Fibroblast of peridontal ligament (primary cell): ENCODE data around the gene ZP2.
A peak's percentile ranks its signal among the peaks of the same experiment; 100 is the strongest.
"Not testable (repeated sequence)": the region's sequence is repeated elsewhere in the genome, so short reads cannot be mapped to it uniquely, and the experiment has no call there.

Source experiments
- DNase-seq: peaks from one replicate; pipeline ENCODE4 v3.0.0-alpha.2; 2010; ENCODE audit errors: extremely low read depth

The ZP2 gene

DNA sequence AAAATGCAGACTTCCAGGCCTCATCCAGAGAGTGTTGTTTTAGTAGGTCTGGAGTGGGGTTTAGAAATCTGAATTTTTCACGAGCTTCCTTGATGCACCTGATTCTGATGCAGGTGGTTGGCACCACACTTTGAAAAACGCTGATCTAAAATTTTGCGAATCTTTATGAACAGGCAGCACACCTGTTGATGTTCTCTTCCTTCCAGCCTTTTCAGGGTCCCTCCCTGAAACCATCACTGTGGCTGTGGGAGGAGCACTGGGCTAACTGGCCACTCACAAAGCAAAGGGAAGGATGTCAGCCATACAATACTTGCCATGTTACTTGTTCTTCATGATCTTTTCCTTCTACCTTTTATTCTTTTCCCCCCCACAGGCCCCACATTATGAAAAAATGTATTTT is 38.7 kb downstream of the ZP2 start:
- DNase-seq = no peak

DNA sequence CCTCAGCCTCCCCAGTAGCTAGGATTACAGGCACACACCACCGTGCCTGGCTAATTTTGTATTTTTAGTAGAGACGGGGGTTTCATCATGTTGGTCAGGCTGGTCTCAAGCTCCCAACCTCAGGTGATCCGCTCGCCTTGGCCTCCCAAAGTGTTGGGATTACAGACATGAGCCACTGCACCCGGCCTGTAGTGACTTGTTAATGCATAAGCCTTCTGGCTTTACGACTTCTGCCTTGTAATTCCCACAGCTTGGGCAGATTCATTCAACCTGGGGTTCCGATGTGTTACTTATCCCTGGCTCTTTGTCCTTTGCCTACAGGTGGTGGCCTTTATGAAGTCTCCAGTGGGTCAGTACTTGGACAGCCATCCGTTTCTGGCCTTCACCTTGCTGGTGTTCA is 41.3 kb downstream of the ZP2 start:
- DNase-seq = not testable (repeated sequence)

DNA sequence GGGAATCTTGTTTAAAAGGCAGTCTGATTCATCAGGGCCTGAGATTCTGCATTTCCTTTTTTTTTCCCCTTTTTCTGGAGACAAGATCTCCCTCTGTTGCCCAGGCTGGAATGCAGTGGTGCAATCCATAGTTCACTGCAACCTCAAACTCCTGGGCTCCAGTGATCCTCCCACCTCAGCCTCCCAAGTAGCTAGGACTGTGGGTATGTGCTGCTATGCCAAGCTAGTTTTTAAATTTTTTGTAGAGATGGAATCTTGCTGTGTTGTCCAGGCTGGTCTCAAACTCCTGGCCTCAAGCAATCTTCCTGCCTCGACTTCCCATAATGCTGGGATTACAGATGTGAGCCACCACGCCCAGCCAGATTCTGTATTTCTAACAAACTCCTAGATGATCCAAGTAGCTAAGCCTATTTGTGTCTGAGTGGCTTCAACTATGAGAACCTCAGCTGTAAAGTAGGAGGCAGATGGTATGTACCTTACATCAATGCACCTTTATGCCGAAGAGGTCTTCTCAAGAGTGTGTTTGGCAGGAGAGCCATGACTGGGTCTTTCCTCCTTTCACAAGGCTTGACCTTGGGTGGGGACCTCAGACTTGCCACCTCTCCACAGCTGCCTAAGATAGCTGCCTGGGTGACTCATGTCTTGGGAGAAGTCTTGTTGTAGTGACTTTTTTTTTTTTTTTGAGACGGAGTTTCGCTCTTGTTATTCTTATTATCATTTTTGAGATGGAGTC is 42.0 kb downstream of the ZP2 start:
- DNase-seq = no peak

DNA sequence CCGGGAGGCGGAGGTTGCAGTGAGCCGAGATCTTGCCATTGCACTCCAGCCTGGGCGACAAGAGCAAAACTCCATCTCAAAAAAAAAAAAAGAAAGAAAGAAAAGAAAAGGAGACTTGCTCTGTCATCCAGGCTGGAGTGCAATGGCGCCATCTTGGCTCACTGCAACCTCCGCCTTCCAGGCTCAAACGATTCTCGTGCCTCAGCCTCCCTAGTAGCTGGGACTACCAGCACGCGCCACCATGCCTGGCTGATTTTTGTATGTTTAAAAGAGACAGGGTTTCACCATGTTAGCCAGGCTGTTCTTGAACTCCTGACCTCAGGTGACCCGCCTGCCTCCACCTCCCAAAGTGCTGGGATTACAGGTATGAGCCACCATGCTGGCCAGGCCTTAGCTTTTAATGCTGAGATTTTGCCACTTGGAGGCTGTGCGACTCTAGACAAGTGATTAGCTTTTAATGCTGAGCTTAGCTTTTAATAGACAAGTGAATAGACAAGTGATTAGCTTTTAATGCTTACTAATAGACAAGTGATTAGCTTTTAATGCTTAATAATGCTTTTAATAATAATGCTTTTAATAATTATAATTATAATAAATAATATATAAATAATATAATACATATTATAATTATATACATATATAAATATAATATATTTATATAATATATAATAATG is 43.3 kb downstream of the ZP2 start:
- no peak for DNase-seq

DNA sequence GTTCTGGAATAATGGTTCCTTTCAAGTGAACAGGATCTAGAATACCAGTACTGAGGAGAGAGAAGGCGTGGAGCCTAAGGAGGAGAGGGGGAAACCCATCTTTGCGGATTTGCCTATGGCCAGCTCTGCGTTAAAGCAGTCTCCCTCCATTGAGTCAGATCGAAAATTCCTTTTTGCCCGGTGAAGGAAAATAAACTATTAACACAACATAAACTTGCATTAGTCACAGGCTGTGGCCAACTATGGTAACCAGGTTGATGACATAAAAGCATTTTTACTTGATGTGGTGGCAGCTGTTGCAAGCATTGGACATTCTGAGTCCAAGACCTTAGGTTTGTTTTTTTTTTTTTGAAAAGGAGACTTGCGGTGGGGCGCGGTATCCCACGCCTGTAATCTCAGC is 44.0 kb downstream of the ZP2 start:
- peak; percentile 76 for DNase-seq

DNA sequence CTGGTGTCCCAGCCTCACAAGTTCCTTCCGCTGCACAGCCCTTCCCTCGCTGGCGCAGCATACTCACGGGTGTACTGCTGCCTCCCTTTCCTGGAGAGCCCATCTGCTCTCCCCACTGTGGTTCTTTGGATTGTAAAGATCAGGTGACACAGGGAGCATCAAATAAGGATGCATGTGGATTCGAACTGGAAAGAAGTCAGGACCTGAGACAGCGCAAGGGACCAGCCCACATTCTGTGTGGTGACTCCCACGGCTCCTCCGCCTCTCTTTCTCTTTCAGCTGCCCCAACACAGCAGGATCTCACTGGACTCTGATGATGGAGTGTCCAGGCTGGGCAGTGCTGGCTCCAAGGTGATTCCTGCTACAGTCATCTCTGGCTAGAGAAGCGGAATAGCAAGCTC is 44.8 kb downstream of the ZP2 start:
- no peak for DNase-seq

DNA sequence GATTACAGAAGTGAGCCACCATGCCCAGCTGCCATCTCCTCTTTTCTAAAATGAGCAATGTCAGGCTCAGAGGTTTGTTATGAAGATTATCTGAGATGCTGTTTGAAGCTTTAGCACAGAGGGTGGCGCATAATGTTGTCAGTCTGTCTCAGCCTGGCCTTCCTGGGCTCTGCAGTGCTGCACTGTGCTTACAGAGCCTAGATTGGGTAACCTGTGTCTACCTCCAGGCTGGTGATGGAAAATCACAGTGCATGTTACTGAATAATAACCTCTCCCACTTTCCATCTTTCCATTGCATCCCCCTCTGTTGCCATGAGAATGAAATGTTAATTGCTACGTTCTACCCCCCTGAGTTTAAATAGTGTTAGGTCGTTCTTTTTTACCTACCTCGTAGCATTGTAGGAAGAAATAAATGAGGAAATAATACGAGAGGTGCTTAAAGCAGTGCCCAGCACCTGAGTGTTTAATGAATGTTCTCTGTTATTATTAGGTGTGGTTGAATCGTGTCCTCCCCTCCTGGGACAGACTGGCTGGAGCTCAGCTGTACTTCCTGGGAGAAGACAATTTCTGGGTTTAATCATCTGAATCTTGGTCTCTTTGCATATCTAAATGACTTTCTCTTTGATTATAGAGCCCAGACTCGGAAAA is 46.7 kb downstream of the ZP2 start:
- no peak for DNase-seq

DNA sequence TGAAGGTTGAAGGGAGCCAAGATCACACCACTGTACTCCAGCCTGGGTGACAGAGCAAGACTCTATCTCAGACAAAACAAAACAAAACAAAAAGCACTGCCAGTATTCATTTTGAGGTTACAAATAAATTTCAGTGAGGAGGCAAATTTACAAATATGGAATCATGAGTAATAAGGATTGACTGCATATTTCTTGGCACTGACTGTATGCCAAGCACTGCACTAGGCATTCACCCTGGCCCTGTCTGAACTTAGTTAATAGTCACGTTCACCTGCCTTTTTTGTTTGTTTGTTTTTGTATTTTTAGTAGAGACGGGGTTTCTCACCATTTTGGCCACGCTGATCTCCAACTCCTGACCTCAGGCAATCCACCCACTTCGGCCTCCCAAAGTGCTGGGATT is 47.8 kb downstream of the ZP2 start:
- DNase-seq = no peak

DNA sequence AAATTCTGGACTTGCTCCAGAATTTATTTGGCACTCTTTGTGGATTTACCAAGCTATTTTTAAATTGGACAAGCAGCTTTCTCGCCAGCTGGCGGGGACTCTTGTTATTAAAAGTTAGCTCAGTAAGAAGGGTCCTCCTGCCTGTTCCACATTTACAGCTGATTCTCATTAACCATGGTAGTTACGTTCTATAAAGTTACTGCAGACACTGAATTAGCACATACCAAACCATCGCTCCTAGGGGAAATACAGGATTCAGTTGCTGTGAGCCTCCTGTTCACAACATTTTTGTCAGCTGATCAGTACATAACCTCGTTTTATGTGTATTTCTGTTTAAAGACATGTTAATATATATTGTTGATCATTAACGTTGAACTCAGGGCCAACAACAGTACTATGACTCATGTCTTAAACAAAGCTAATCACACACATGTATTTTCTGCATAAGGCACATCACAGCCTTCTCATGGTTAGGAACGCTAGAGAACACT is 48.7 kb downstream of the ZP2 start:
- DNase-seq = peak; percentile 71

DNA sequence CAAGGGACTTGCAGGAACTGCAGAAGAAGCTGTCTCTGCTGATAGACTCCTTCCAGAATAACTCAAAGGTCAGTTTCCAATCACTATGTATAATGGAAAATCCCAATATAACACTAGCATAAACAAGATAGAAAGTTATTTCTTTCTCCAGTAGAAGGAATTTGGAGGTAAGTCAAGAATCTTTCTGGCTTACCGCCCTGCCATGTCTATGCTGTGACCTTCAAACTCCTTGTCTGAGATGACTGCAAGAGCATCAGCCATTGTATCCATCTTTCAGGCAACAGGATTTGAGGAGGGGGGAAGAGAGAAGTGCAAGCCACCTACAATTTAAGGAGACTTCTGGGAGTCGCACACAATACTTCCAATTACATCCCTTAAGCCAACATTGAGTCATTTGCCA is 50.2 kb downstream of the ZP2 start:
- peak; percentile 35 for DNase-seq

DNA sequence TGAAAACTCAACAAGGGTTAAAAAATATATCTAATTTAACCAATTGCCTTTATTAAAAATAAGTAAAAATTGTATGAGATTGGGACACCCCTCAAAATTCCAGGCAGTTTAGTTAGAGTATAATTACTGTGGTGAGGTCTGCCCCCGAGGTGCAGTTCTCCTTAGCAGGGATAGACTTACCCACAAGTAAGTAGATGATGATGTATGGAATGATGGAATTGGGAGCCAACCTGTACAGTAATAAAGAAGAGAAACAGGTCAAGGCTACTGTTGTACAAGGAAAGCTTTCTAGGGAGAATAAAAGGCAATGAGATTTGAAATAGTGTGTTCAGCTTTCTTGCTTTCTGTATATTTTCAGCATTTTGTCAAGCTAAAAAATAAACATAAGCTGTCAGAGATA is 51.1 kb downstream of the ZP2 start:
- no peak for DNase-seq

DNA sequence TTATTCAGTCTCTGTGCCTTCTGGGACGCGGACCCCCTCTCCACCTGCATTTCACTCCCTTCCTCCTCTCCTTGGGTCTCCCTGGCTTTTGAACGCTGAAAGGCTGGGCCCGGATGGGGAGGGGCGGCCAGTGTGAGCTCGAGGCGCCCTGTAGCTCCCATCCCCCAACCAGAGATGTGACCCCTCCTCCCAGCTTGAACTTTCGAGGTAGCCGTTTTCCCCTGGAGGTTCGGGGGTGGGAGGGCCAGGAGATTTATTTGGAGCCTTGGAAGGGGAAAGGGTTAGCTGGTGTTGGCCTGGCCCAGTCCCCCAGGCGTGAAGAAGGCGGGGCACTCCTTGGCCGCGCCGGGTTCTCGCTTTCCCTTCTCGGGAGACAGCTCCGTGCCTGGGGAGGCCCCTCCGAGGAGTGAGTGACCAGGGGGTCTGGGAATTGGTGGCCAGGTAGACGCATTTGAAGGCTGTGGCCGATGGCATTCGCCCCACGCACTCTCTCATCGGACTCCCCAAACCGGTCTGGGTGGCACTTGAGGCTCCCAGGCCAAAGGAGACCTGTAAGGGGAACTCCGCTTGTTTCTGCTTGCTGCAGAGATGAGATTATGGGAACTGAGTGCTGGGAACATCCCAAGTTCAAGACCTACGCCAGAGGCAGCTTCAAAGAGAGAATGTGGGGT is 52.0 kb downstream of the ZP2 start:
- no peak for DNase-seq

DNA sequence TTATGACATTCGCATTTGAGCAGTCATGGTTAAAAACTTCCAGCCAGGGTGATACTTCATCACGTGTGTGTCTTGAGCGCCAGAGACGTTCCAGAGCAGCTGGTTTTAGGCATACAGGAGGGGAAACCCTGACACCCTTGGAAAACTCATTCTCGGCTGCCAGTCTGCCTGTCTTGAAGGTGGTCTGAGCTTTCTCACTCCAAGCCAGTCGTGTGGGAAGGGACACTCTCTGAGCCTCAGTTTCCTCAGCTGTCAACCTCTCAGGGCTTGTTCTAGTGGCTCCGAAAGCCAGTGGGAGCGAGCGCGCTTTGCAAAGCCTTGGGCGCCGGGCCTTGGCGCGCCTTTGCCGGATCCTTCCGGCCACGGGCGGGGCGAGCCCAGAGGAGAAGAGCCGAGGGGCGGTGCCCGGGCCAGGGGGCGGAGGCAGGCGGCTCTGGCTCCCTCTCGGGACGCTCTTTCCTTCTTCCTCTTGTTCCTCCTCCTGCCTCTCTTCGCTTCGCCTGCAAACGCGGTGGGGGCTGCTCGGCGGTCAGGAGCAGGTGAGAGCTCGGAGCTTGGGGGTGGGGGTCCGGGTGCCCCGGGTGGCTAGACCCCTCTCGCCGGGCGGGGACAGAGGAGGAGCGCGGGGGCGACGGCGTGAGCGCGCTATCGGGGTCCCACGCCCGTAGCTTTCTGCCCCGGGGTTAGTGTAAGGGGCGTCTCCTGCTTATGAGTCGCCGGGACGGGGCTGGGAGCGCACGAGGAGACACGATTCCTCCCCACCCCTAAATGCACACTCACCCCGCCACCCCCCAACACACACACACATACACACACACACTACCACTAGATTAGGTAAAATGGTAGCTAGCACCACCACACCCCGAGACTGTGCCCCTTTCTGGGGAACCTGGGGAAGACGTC is 52.9 kb downstream of the ZP2 start, which contains the start of gene LDAF1:
Gene LDAF1, plus strand, starts transcription at position 467 of the 903 bp plus-strand sequence. CDS start 2,509 bp downstream, outside the sequence.
- peak; percentile 65 for DNase-seq

DNA sequence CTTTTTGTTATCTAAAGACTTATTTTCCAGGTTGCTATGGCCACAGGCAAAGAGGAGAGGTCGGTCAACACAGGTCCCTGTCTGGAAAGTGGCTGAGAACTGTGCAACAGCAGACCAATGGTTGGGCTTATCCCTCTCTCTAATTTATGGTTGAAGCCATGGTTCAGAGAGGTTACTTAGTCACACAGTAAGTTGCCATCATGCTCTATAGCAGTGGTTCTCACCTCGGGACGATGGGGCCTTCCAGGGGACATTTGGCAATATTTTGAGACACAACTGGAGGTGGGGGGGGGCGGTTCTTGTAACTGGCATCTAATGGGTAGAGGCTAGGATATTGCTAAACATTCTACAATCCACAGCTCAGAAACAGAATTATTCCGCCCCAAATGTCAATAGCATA is 53.7 kb downstream of the ZP2 start:
- no peak for DNase-seq

DNA sequence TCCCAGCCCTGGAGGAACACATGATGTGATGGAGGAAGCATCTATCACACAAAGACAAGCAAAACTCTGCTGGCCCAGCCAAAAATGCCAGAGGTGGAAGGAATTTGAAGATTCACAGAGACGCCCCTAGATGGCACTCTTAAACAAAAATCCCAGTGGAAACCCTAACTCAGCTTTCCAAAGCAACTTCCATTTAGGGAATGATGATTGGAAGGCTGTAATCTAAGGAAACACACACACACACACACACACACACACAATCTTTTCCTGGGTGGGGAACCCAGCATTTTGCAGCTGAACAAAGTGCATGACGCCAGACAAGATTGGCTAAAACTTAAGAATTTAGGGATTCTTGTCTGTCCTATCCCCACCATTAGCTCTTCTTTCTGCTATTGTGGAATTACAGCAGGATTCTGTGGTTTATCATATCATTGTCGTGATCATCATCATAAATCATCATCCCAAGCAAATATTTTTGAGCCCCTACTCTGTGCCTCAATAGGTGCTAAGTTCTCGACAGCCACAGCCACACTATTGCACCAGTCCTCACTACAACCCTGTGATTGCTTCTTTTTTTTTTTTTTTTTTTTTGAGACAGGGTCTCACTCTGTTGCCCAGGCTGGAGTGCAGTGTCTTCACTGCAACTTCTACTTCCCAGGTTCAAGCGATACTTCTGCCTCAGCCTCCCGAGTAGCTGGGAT is 54.5 kb downstream of the ZP2 start:
- DNase-seq = peak; percentile 94

DNA sequence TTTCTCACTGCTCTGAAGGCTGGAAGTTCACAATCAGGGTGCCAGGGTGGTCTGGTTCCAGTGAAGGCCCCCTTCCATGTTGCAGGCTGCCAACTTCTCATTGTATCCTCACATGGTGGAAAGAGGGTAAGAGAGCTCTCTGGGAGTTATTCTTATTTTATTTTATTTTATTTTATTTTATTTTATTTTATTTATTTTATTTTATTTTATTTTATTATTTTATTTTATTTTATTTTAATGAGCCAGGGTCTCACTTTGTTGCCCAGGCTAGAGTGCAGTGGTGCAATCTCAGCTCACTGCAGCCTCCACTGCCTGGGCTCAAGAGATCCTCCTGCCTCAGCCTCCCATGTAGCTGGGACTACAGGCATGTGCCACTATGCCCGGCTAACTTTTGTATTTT is 55.4 kb downstream of the ZP2 start:
- not testable (repeated sequence) for DNase-seq

DNA sequence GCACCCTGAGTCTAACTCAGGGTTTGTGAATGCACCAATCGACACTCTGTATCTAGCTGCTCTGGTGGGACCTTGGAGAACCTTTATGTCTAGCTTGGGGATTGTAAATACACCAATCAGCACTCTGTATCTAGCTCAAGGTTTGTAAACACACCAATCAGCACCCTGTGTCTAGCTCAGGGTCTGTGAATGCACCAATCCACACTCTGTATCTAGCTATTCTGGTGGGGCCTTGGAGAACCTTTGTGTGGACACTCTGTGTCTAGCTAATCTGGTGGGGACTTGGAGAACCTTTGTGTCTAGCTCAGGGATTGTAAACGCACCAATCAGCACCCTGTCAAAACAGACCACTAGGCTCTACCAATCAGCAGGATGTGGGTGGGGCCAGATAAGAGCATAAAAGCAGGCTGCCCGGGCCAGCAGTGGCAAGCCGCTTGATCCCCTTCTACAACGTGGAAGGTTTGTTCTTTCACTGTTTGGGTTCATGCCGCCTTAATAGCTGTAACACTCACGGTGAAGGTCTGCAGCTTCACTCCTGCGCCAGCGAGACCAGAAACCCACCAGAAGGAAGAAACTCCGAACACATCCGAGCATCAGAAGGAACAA is 58.1 kb downstream of the ZP2 start:
- not testable (repeated sequence) for DNase-seq

DNA sequence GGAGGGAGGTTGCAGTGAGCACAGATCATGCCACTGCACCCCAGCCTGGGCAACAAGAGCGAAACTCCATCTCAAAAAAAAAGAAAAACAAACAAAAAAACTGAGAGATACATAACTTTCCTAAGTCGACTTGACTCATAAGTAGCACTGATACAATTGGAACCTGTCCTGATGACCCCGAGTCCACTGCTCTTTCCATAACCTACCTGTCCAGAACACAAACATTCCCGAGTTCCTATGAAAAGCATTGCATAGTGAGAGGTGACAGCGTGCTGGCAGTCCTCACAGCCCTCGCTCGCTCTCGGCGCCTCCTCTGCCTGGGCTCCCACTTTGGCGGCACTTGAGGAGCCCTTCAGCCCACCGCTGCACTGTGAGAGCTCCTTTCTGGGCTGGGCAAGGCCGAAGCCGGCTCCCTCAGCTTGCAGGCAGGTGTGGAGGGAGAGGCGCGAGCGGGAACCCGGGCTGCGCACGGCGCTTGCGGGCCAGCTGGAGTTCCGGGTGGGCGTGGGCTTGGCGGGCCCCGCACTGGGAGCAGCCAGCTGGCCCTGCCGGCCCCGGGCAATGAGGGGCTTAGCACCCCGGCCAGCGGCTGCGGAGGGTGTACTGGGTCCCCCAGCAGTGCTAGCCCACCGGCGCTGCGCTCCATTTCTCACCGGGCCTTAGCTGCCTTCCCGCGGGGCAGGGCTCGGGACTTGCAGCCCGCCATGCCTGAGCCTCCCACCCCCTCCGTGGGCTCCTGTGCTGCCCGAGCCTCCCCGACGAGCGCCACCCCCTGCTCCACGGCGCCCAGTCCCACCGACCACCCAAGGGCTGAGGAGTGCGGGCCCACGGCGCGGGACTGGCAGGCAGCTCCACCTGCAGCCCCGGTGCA is 59.0 kb downstream of the ZP2 start:
- DNase-seq = not testable (repeated sequence)

DNA sequence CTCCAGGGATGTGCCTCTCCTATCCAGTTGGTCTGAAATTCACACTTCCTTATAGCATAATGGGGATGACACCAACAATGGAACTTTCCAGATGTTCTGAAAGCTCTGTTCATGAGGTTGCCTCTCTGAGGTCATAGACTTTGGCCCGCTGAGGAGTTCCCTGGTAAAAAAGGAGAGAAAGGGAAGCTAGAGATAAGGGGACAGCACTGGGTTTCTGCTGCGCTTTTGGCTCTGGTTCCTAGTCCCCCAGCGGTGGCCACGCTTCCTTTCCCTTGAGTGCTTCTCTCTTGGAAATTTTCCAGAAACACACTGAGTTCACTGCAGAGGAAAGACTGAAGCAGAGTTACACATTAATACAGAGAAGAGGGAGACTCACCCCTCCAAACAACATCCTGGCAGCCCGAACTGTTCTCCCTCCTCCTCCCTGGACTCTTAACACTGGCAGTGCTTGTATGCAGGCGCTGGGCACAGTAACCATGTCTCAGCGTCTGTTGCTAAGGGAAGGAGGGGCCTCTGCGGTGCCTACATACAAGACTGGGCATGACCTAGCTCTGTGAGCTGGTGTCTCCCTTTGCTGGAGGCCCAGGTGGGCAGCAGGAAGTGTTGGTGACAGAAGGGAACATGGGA is 60.9 kb downstream of the ZP2 start, which contains the start of gene DNAH3:
Gene DNAH3, minus strand, starts transcription at position 472 of the 627 bp plus-strand sequence. CDS start 527 bp downstream, outside the sequence.
- DNase-seq = no peak
